ENCODE measurements around the gene TMEM170A.

Gene TMEM170A

DNA sequence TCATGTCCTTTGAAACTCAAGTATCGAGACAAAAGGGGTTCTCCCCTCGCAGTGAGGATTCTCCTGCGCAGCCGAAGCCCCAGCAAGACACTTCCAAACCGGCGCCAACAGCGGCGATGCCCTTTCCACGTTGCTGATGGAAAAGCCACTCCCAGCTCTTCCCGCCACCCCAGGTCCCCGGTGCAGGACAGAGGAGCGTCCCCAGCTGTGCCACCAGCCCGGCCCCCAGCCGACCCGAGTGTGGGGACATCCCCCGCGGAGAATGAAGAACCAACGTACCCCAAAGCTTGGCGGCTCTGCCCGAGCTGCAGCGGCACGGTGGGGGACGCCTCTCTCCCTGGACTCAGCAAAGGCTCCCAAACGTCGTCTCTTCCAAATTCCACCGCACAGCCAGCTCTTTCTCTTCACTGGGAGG, 30.2 kb upstream of the TMEM170A start:
- ChIA-PET POLR2A (interaction anchor here (1.1 to 1.7 kb wide), 3 partner anchors 22 to 153 kb away, joined by 3 to 11 read pairs (median 7); partner anchors contain the start of genes KARS1 and TERF2IP), CTCF (interaction anchor here (4.1 kb wide), 1 partner anchor 22 kb away, joined by 16 read pairs; no protein-coding TSS in a partner anchor)

DNA sequence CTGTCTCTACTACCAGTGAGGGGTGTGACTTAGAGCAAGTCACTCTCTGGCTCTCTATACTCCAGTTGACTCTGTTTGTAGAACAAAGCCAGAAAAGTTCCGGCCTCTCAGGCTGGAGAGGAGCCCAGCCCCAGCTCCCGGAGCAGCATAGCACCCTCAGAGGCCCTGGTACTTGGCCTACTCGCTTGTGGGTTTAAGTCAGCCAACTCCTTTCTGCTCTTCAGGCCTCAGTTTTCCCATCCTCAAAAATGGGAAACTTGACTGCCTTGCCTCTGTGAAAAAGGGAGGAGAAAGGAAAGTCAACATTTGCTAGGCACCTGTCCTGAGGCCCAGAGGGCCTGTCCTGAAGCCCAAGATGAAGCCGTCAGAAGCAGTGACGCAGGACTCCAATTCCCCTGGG, 29.7 kb upstream of the TMEM170A start:
- DNase-seq (ENCODE audit: extremely low spot score) = no peak
- POLR2A ChIA-PET = interaction anchor here (1.7 kb wide), 1 partner anchor 154 kb away, joined by 7 read pairs; the partner anchor contains the start of genes KARS1 and TERF2IP
- TF ChIP-seq TARDBP (IDR thresholded peaks at IDR 0.05) = no peak
- TF ChIP-seq SP1 (IDR thresholded peaks at IDR 0.05) = no peak
- TF ChIP-seq HDGF (IDR thresholded peaks at IDR 0.05; ENCODE audit: borderline replicate concordance) = no peak
- no peak for TF ChIP-seq NFRKB (IDR thresholded peaks at IDR 0.05)
- no peak for TF ChIP-seq CTBP1 (IDR thresholded peaks at IDR 0.05; ENCODE audit: borderline replicate concordance)
- TF ChIP-seq L3MBTL2 (conservative IDR thresholded peaks at IDR 0.05) = no peak
- TF ChIP-seq ELF4 (IDR thresholded peaks at IDR 0.05) = no peak
- no peak for TF ChIP-seq FOXA1 (IDR thresholded peaks at IDR 0.05)
- no peak for TF ChIP-seq FOXK2 (IDR thresholded peaks at IDR 0.05)
- no peak for TF ChIP-seq LEF1 (IDR thresholded peaks at IDR 0.05; ENCODE audit: borderline replicate concordance)
- no peak for TF ChIP-seq SUZ12 (IDR thresholded peaks at IDR 0.05)
- CTCF ChIA-PET = no interaction called here

More for the DNA sequence above, 30.2 kb upstream of the TMEM170A start:
- no peak for TF ChIP-seq FOXA1 (IDR thresholded peaks at IDR 0.05)
- TF ChIP-seq NFRKB (IDR thresholded peaks at IDR 0.05) = no peak
- TF ChIP-seq, protein P1, sequence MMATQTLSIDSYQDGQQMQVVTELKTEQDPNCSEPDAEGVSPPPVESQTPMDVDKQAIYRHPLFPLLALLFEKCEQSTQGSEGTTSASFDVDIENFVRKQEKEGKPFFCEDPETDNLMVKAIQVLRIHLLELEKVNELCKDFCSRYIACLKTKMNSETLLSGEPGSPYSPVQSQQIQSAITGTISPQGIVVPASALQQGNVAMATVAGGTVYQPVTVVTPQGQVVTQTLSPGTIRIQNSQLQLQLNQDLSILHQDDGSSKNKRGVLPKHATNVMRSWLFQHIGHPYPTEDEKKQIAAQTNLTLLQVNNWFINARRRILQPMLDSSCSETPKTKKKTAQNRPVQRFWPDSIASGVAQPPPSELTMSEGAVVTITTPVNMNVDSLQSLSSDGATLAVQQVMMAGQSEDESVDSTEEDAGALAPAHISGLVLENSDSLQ (IDR thresholded peaks at IDR 0.05) = no peak
- no peak for TF ChIP-seq L3MBTL2 (conservative IDR thresholded peaks at IDR 0.05)
- no peak for TF ChIP-seq FOXK2 (IDR thresholded peaks at IDR 0.05)
- no peak for TF ChIP-seq SP1 (IDR thresholded peaks at IDR 0.05)
- TF ChIP-seq SUZ12 (IDR thresholded peaks at IDR 0.05) = no peak
- no peak for TF ChIP-seq TARDBP (IDR thresholded peaks at IDR 0.05)
- no peak for TF ChIP-seq LEF1 (IDR thresholded peaks at IDR 0.05; ENCODE audit: borderline replicate concordance)
- no peak for TF ChIP-seq HDGF (IDR thresholded peaks at IDR 0.05; ENCODE audit: borderline replicate concordance)
- TF ChIP-seq FOXM1 (IDR thresholded peaks at IDR 0.05; ENCODE audit: borderline replicate concordance) = no peak
- TF ChIP-seq BHLHE40 (IDR thresholded peaks at IDR 0.05; ENCODE audit: borderline replicate concordance) = no peak
- no peak for TF ChIP-seq ARNT (IDR thresholded peaks at IDR 0.05)
- TF ChIP-seq CTBP1 (IDR thresholded peaks at IDR 0.05; ENCODE audit: borderline replicate concordance) = no peak
- TF ChIP-seq ELF4 (IDR thresholded peaks at IDR 0.05) = no peak
- no peak for TF ChIP-seq ZNF384 (IDR thresholded peaks at IDR 0.05)
- DNase-seq (ENCODE audit: extremely low spot score) = no peak

GRCh38 chr16:75491876-75492275, 27.4 kb upstream of the TMEM170A start:
- TF ChIP-seq FOXM1 (IDR thresholded peaks at IDR 0.05; ENCODE audit: borderline replicate concordance) = no peak
- TF ChIP-seq LEF1 (IDR thresholded peaks at IDR 0.05; ENCODE audit: borderline replicate concordance) = no peak
- TF ChIP-seq CTBP1 (IDR thresholded peaks at IDR 0.05; ENCODE audit: borderline replicate concordance) = no peak
- TF ChIP-seq SP1 (IDR thresholded peaks at IDR 0.05) = no peak
- TF ChIP-seq ARNT (IDR thresholded peaks at IDR 0.05) = no peak
- TF ChIP-seq, protein P1 (IDR thresholded peaks at IDR 0.05) = no peak
- TF ChIP-seq SUZ12 (IDR thresholded peaks at IDR 0.05) = no peak
- no peak for TF ChIP-seq ELF4 (IDR thresholded peaks at IDR 0.05)
- no peak for TF ChIP-seq TARDBP (IDR thresholded peaks at IDR 0.05)
- TF ChIP-seq L3MBTL2 (conservative IDR thresholded peaks at IDR 0.05) = no peak
- no peak for TF ChIP-seq NFRKB (IDR thresholded peaks at IDR 0.05)
- no peak for TF ChIP-seq FOXA1 (IDR thresholded peaks at IDR 0.05)
- TF ChIP-seq BHLHE40 (IDR thresholded peaks at IDR 0.05; ENCODE audit: borderline replicate concordance) = no peak
- CTCF ChIA-PET = interaction anchor here (2.0 kb wide), 1 partner anchor 25 kb away, joined by 8 read pairs; no protein-coding TSS in a partner anchor
- DNase-seq (ENCODE audit: extremely low spot score) = peak; percentile 52
- POLR2A ChIA-PET = interaction anchor here (1.0 to 1.2 kb wide), 2 partner anchors 10 to 25 kb away, joined by 3 to 4 read pairs; no protein-coding TSS in a partner anchor

GRCh38 chr16:75488322-75488721, 23.8 kb upstream of the TMEM170A start:
- CTCF ChIA-PET = no interaction called here
- POLR2A ChIA-PET = no interaction called here
- no peak for TF ChIP-seq SP1 (IDR thresholded peaks at IDR 0.05)
- TF ChIP-seq TARDBP (IDR thresholded peaks at IDR 0.05) = no peak
- no peak for TF ChIP-seq BHLHE40 (IDR thresholded peaks at IDR 0.05; ENCODE audit: borderline replicate concordance)
- no peak for TF ChIP-seq CTBP1 (IDR thresholded peaks at IDR 0.05; ENCODE audit: borderline replicate concordance)
- TF ChIP-seq NFRKB (IDR thresholded peaks at IDR 0.05) = no peak
- no peak for TF ChIP-seq SUZ12 (IDR thresholded peaks at IDR 0.05)
- no peak for TF ChIP-seq L3MBTL2 (conservative IDR thresholded peaks at IDR 0.05)
- no peak for TF ChIP-seq HDGF (IDR thresholded peaks at IDR 0.05; ENCODE audit: borderline replicate concordance)
- no peak for TF ChIP-seq ELF4 (IDR thresholded peaks at IDR 0.05)
- no peak for TF ChIP-seq FOXA1 (IDR thresholded peaks at IDR 0.05)
- TF ChIP-seq ZNF384 (IDR thresholded peaks at IDR 0.05) = no peak
- TF ChIP-seq FOXK2 (IDR thresholded peaks at IDR 0.05) = no peak
- TF ChIP-seq, protein P1 (IDR thresholded peaks at IDR 0.05) = no peak
- no peak for TF ChIP-seq LEF1 (IDR thresholded peaks at IDR 0.05; ENCODE audit: borderline replicate concordance)
- TF ChIP-seq ARNT (IDR thresholded peaks at IDR 0.05) = no peak
- TF ChIP-seq FOXM1 (IDR thresholded peaks at IDR 0.05; ENCODE audit: borderline replicate concordance) = no peak
- no peak for DNase-seq (ENCODE audit: extremely low spot score)

GRCh38 chr16:75486676-75487313, 22.3 kb upstream of the TMEM170A start:
- TF ChIP-seq HDGF (IDR thresholded peaks at IDR 0.05; ENCODE audit: borderline replicate concordance) (no peak), SP1 (IDR thresholded peaks at IDR 0.05) (no peak), ZNF384 (IDR thresholded peaks at IDR 0.05) (no peak), FOXM1 (IDR thresholded peaks at IDR 0.05; ENCODE audit: borderline replicate concordance) (no peak), SUZ12 (IDR thresholded peaks at IDR 0.05) (no peak), ELF4 (IDR thresholded peaks at IDR 0.05) (no peak), CTBP1 (IDR thresholded peaks at IDR 0.05; ENCODE audit: borderline replicate concordance) (no peak), ARNT (IDR thresholded peaks at IDR 0.05) (no peak), FOXK2 (IDR thresholded peaks at IDR 0.05) (no peak), BHLHE40 (IDR thresholded peaks at IDR 0.05; ENCODE audit: borderline replicate concordance) (no peak), LEF1 (IDR thresholded peaks at IDR 0.05; ENCODE audit: borderline replicate concordance) (no peak), FOXA1 (IDR thresholded peaks at IDR 0.05) (no peak), TARDBP (IDR thresholded peaks at IDR 0.05) (no peak)
- TF ChIP-seq, protein P1 (IDR thresholded peaks at IDR 0.05) = no peak
- DNase-seq (ENCODE audit: extremely low spot score) = no peak
- ChIA-PET CTCF (no interaction called here), POLR2A (no interaction called here)

Measured in HEK293T (cell line).